SK-N-SH treated with all-trans-retinoic acid at 6 μM for 48 hours (cell line): ENCODE data around the gene MAPKBP1.

ENCODE experiments used
- PATZ1 ChIP-seq: fragments of 250-450 bp; sonication (Bioruptor Pico); IDR thresholded peaks from 2 replicates; pipeline ENCODE4 v1.8.0; 2020; ENCODE audit warnings: mild to moderate bottlenecking, moderate library complexity, borderline replicate concordance
- RARB ChIP-seq: fragments of 250-450 bp; sonication (Bioruptor Pico); IDR thresholded peaks from 2 replicates; pipeline ENCODE4 v1.8.0; 2021; ENCODE audit warnings: mild to moderate bottlenecking, moderate library complexity
- TCF4 ChIP-seq: fragments of 250-450 bp; sonication (Bioruptor Pico); IDR thresholded peaks from 2 replicates; pipeline ENCODE4 v1.8.0; 2021; ENCODE audit warnings: mild to moderate bottlenecking, moderate library complexity, borderline replicate concordance
- TOX ChIP-seq: fragments of 250-450 bp; sonication (Bioruptor Pico); IDR thresholded peaks from 2 replicates; pipeline ENCODE4 v1.8.0; 2021; ENCODE audit warnings: mild to moderate bottlenecking, moderate library complexity, borderline replicate concordance
- ZFP3 ChIP-seq: fragments of 250-450 bp; sonication (Bioruptor Pico); IDR thresholded peaks from 2 replicates; pipeline ENCODE4 v1.5.0; 2020; ENCODE audit warnings: mild to moderate bottlenecking, moderate library complexity
- ZFP30 ChIP-seq: fragments of 450-650 bp; formaldehyde crosslinking; IDR thresholded peaks from 2 replicates; pipeline ENCODE4 v1.5.0; 2022; ENCODE audit warnings: mild to moderate bottlenecking, moderate library complexity

GRCh38 chr15:41836713-41837454, 62.6 kb downstream of the MAPKBP1 start:
- TF ChIP-seq RARB (CRISPR knock-in tag): no peak
- TF ChIP-seq ZFP3: no peak
- TF ChIP-seq PATZ1 (CRISPR knock-in tag): no peak
- no peak for TF ChIP-seq ZFP30 (CRISPR knock-in tag)
- TF ChIP-seq TOX (CRISPR knock-in tag): no peak
- TF ChIP-seq TCF4 (CRISPR knock-in tag): no peak
